Stimulated activated CD8-positive, alpha-beta memory T cell treated with anti-CD3 and anti-CD28 coated beads, Interleukin-7, amount 100 ng/mL, for 24 hours (primary cell): Measurements from ENCODE around the gene LAP3.
"Not testable (repeated sequence)": the region's sequence is repeated elsewhere in the genome, so short reads cannot be mapped to it uniquely, and the experiment has no call there.

Source experiments
- DNase-seq: peaks from one replicate; pipeline ENCODE4 v3.0.0-alpha.2; 2020; ENCODE audit warnings: low read depth

Gene LAP3

GRCh38 chr4:17562157-17562556 lies 14.8 kb upstream of the LAP3 start:
- DNase-seq: no peak

GRCh38 chr4:17565846-17566245 lies 11.2 kb upstream of the LAP3 start:
- no peak for DNase-seq

- no peak for DNase-seq
These were observed 9.7 kb upstream of the LAP3 start for GRCh38 chr4:17567271-17567670.

GRCh38 chr4:17574206-17574605 lies 2.8 kb upstream of the LAP3 start:
- no peak for DNase-seq

GRCh38 chr4:17575177-17575576 lies 1.8 kb upstream of the LAP3 start:
- DNase-seq: not testable (repeated sequence)

GRCh38 chr4:17577665-17578481 lies 875 bp downstream of the LAP3 start:
- peak; percentile 16 for DNase-seq

GRCh38 chr4:17578482-17578891 lies 1.5 kb downstream of the LAP3 start:
- no peak for DNase-seq

- no peak for DNase-seq
These were observed 4.0 kb downstream of the LAP3 start for GRCh38 chr4:17580969-17581368.

- no peak for DNase-seq
These were observed 6.3 kb downstream of the LAP3 start for GRCh38 chr4:17583276-17583675.

GRCh38 chr4:17583941-17584340 lies 6.9 kb downstream of the LAP3 start:
- DNase-seq: no peak

GRCh38 chr4:17584521-17585213 lies 7.7 kb downstream of the LAP3 start:
- DNase-seq: no peak

GRCh38 chr4:17587094-17587822 lies 10.3 kb downstream of the LAP3 start:
- no peak for DNase-seq

GRCh38 chr4:17589355-17589754 lies 12.4 kb downstream of the LAP3 start:
- no peak for DNase-seq

- no peak for DNase-seq
These were observed 18.5 kb downstream of the LAP3 start for GRCh38 chr4:17595471-17596005.

GRCh38 chr4:17597517-17597916 lies 20.5 kb downstream of the LAP3 start:
- no peak for DNase-seq

GRCh38 chr4:17599826-17600225 lies 22.8 kb downstream of the LAP3 start:
- no peak for DNase-seq

- no peak for DNase-seq
These were observed 28.2 kb downstream of the LAP3 start for GRCh38 chr4:17605236-17605635.

GRCh38 chr4:17613761-17614415 lies 36.9 kb downstream of the LAP3 start:
- no peak for DNase-seq

- DNase-seq: peak; percentile 94
These were observed 37.7 kb downstream of the LAP3 start, which contains the start of gene MED28 for GRCh38 chr4:17614416-17615299. Gene MED28, plus strand, starts transcription at chr4:17614641. Its CDS starts 14 bp downstream, at chr4:17614655.

- DNase-seq: no peak
These were observed 39.3 kb downstream of the LAP3 start for GRCh38 chr4:17616283-17616682.

- no peak for DNase-seq
These were observed 41.9 kb downstream of the LAP3 start for GRCh38 chr4:17618926-17619325.
